Stimulated activated naive B cell treated with anti-CD40 and anti-IgM and Interleukin-4, amounts not matched to agents 10 μg/mL and 1 μg/mL and 100 μg/mL, for 72 hours (primary cell): ENCODE results near the gene UNC5A.

Experiments
- ATAC-seq, 2 donors: fragments of 150-1000 bp; cut with Tn5 transposase; replicated peaks; 2 replicates each; pipeline ENCODE4 v1.10.0; 2021; ENCODE audit warnings: moderate library complexity in 1 of 2
- DNase-seq: peaks from one replicate; pipeline ENCODE4 v3.0.0; 2021
- H3K27ac Mint-ChIP-seq: one replicate; pipeline ENCODE4 v1.8.0; 2022; ENCODE audit warnings: mild to moderate bottlenecking, mixed read lengths
- H3K27me3 Mint-ChIP-seq, 2 donors: one replicate each; pipeline ENCODE4 v1.8.0; 2022; ENCODE audit warnings: mixed read lengths in 2 of 2
- H3K36me3 Mint-ChIP-seq, 2 donors: one replicate each; pipeline ENCODE4 v1.8.0; 2022; ENCODE audit warnings: mixed read lengths in 2 of 2, mild to moderate bottlenecking in 1 of 2
- H3K4me1 Mint-ChIP-seq, 2 donors: one replicate each; pipeline ENCODE4 v1.8.0; 2022; ENCODE audit warnings: mixed read lengths in 2 of 2, mild to moderate bottlenecking in 1 of 2
- H3K4me3 Mint-ChIP-seq, 2 donors: one replicate each; pipeline ENCODE4 v1.8.0; 2022; ENCODE audit warnings: mild to moderate bottlenecking in 2 of 2, mixed read lengths in 2 of 2, moderate library complexity in 1 of 2
- H3K9me3 Mint-ChIP-seq, 2 donors: one replicate each; pipeline ENCODE4 v1.8.0; 2022; ENCODE audit warnings: mixed read lengths in 2 of 2, mild to moderate bottlenecking in 1 of 2

The UNC5A gene

DNA sequence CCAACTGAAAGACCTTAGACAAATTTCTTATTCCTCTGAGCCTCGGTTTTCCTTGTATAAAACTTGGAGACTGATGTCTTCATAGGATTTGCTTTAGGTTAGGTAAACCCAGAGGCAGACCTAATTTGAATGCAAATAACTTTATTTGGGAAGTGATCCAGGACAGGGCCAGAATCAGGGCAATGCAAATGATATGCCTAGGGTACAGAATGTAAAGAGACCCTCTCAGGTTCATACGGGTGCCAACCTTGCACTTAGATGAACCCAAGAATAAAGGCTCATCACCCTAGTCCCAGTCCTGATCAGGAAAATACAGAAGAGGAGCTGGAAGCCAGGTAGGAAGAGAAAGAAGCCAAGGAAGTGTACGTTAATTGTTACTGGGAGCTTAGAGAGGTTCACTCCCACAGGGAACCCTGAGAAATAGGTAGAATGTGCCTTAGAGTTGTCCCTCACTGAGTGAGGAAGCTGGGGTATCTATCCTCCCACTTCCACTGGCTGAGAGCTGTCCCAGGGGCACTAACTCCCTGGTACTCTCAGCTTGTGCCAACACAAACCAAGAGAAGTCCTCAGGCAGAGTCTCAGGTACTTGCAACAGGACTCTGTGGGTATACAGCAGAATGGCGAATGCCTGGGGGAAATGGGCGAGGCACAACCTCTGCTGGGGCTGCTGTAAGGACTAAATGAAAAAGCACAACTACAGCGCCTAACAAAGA, 91.9 kb downstream of the UNC5A start:
- Mint-ChIP-seq H3K4me1 (peaks cover 21 to 40% of the 10 kb centered on the region in 2 donors), H3K27me3 (peaks cover 0 to 8% of the 10 kb centered on the region in 2 donors), H3K36me3 (peaks cover 41 to 48% of the 10 kb centered on the region in 2 donors), H3K4me3 (no peak overlapping the region), H3K27ac (peak overlapping the region; percentile 85), H3K9me3 (peaks cover 0 to 2% of the 10 kb centered on the region in 2 donors)
- ATAC-seq (peak in 1 of 2 donors; percentile 8), DNase-seq (no peak)

DNA sequence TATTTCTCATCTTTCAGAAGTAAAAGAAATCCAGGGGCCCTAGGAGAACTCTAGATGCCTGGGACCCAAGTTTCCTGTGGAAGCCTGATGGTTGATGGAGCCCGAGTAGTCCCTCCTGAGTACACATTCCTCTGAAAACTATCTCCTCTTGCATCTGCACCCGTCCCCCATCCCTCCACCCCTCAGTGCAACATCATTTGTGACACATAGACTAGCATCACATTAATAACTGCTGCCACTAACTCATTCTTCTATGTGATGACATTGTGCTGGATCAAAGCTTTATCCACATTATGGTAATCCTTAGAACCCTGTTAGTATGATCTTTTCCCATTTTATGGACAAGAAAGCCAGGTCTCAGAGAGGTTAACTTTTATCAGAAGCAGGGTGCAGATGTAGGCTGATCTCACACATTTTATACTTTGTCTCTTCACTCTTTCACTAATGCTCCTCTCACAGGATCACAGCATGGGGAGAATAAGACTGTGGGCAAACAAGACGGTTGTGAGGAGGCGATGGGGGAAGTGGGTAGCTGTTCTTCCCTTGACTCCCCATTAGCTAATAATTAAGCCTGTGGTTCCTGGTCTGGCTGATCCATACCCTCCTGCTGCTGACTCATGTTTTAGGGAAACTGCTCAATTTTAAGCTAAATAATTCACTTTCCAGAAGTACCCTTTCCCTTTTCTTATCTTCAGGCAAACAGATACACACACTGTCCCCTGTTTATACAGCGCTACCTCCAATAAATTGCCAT, 92.7 kb downstream of the UNC5A start:
- H3K27me3 Mint-ChIP-seq, result no peaks in the 10 kb centered on the region
- H3K36me3 Mint-ChIP-seq, result peaks cover 46 to 53% of the 10 kb centered on the region in 2 donors

DNA sequence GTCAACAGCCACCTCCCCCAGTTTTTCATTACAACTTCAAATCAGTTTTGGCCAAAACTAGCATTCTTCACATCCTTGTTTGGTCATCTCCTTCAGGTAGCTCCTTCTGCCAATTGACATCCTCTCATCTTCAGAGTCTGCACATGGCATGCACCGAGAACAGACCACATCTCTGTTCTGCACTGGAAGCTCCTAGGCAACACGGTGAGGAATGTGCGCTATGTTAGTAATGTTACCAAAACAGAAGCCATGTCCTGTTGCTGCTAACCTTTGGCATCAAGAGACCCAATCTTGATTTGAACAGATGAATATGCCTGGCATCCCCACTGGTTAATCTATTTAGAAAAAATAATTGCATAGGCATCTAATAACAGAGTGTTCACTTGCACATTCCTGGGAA, 93.9 kb downstream of the UNC5A start:
- H3K27ac Mint-ChIP-seq, result no peak overlapping the region
- no peak overlapping the region for H3K4me3 Mint-ChIP-seq
- no peaks in the 10 kb centered on the region for H3K27me3 Mint-ChIP-seq
- H3K36me3 Mint-ChIP-seq, result peaks cover 52 to 61% of the 10 kb centered on the region in 2 donors
- peaks cover 19 to 34% of the 10 kb centered on the region in 2 donors for H3K4me1 Mint-ChIP-seq
- peaks cover 0 to 2% of the 10 kb centered on the region in 2 donors for H3K9me3 Mint-ChIP-seq
- ATAC-seq (no peak), DNase-seq (no peak)

More for the DNA sequence above, 92.7 kb downstream of the UNC5A start:
- no peak for ATAC-seq
- Mint-ChIP-seq H3K9me3 (peaks cover 0 to 2% of the 10 kb centered on the region in 2 donors), H3K4me1 (peaks cover 21 to 40% of the 10 kb centered on the region in 2 donors), H3K27ac (peak overlapping the region; percentile 22), H3K4me3 (no peak overlapping the region)
- no peak for DNase-seq

DNA sequence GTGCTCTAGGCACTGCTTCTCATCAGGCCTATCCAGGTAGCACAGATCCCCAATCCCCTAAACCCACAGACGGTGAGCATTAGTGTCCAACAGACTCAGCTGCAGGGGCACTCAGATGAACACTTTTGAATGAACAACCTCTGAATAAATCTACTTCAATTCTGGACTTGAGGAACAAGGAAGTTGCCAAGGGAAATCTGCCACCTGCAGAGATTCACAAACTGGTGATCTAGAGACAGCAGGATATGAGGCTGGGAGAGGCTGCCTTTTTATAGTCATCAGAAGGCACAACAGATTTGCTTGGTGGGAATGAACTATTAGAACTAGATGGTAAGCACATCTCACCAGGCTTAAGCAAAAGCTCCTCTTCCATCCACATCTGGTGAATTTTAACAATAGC, 95.8 kb downstream of the UNC5A start:
- Mint-ChIP-seq H3K9me3 (peaks cover 0 to 2% of the 10 kb centered on the region in 2 donors), H3K36me3 (peaks cover 48 to 59% of the 10 kb centered on the region in 2 donors), H3K27me3 (no peaks in the 10 kb centered on the region), H3K27ac (no peak overlapping the region), H3K4me3 (no peak overlapping the region), H3K4me1 (peaks cover 17 to 38% of the 10 kb centered on the region in 2 donors)
- DNase-seq (no peak), ATAC-seq (no peak)

DNA sequence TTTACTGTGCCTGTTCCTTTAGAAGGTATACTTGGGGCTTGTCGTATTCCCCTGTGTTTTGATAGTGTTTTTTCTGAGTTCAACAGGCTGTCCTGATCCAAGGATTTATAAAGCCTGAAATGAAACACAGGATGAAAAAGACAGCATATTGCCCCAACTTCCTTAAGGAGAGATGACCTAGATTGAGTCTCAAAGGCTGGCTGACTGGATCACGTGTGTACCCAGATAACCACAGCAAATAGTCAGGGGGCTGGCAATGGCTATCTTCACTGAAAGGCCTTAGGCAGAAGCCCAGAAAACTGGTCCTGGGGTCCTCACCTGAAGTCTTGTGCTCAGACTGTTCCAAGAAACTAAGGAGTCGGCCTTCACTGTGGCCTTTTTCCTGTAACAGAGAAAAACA, 96.4 kb downstream of the UNC5A start:
- H3K9me3 Mint-ChIP-seq, result peaks cover 0 to under 1% of the 10 kb centered on the region in 2 donors
- peaks cover 46 to 59% of the 10 kb centered on the region in 2 donors for H3K36me3 Mint-ChIP-seq
- ATAC-seq, result no peak
- no peaks in the 10 kb centered on the region for H3K27me3 Mint-ChIP-seq
- DNase-seq, result no peak
- no peak overlapping the region for H3K4me3 Mint-ChIP-seq
- H3K27ac Mint-ChIP-seq, result no peak overlapping the region
- H3K4me1 Mint-ChIP-seq, result peaks cover 13 to 36% of the 10 kb centered on the region in 2 donors

DNA sequence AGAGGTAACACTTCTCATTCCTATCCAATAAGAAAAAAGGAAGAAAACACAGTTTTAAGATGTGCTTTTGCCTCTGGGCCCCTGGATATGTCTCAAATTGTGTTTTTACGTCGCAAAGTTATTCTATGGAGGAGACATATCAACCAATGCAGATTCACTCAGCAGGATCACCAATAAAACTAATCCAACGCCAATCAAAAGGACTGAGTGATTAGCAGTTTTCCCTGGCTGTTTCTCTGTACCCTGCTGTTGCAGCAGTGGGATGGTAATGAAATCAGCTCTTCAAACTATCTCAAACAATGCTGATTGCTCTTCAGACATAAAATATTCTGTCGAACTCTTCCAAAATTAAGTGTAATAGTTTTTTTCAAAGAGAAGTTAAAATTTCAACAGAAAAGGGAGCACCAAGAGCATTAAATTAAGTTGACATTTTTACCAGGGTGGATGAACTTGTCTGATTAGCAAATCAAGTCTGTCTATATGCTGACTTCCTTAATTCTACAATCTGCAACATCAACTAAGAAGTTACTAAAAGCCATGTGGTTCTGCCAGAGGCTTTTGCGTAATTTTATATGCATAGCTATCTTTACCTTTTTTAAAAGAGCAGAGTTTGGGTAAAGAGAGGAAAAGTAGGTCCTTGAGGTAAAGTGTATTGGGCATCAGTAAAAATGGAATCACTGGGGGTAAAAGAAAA, 98.5 kb downstream of the UNC5A start:
- Mint-ChIP-seq H3K36me3 (peaks cover 42 to 60% of the 10 kb centered on the region in 2 donors), H3K4me3 (no peak overlapping the region), H3K4me1 (peaks cover 5 to 20% of the 10 kb centered on the region in 2 donors), H3K9me3 (no peaks in the 10 kb centered on the region), H3K27me3 (no peaks in the 10 kb centered on the region), H3K27ac (no peak overlapping the region)
- ATAC-seq, result no peak
- DNase-seq, result no peak

DNA sequence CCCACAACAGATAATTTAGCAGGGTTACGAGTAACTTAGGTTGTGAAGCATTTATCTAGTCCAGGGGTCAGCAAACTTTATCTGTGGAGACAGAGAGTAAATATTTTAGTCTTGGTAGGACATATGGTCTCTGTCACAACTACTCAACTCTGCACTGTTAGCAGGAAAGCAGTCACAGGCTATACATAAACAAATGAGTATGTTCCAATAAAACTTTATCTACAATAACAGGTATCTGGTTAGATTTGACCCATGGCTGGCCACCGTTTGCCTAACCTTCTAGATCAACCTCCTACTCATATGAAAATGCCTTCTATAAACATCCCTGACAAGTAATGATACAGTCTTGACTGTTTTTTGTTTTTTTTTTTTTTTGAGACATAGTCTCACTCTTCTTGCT, 101.8 kb downstream of the UNC5A start:
- H3K36me3 Mint-ChIP-seq, result peaks cover 38 to 47% of the 10 kb centered on the region in 2 donors
- DNase-seq (no peak), ATAC-seq (no peak)
- H3K4me3 Mint-ChIP-seq, result no peak overlapping the region
- peaks cover 7 to 29% of the 10 kb centered on the region in 2 donors for H3K4me1 Mint-ChIP-seq
- no peaks in the 10 kb centered on the region for H3K9me3 Mint-ChIP-seq
- no peaks in the 10 kb centered on the region for H3K27me3 Mint-ChIP-seq
- no peak overlapping the region for H3K27ac Mint-ChIP-seq

DNA sequence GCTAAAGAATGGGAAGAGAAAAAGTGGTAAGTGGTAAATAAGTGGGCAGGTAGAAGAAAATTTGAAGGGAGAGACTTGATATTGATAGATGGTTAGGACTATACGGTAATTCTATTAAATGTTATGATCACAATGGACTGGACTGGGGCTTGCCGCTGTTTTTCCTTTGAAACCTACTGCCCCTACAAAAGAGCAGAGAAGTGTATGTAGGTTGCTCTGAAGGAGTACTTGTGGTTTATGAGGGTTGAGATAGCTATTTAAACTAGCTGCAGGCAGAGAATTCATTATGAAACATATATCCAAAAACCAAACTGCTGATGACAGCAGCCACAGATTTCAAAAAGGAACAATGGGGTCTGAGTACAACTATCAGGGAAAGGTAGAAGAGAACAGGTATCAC, 105.5 kb downstream of the UNC5A start:
- Mint-ChIP-seq H3K4me1 (peaks cover 2 to 17% of the 10 kb centered on the region in 2 donors), H3K36me3 (peaks cover 36 to 45% of the 10 kb centered on the region in 2 donors), H3K9me3 (no peaks in the 10 kb centered on the region), H3K4me3 (no peak overlapping the region), H3K27ac (no peak overlapping the region), H3K27me3 (no peaks in the 10 kb centered on the region)
- no peak for DNase-seq
- no peak for ATAC-seq

DNA sequence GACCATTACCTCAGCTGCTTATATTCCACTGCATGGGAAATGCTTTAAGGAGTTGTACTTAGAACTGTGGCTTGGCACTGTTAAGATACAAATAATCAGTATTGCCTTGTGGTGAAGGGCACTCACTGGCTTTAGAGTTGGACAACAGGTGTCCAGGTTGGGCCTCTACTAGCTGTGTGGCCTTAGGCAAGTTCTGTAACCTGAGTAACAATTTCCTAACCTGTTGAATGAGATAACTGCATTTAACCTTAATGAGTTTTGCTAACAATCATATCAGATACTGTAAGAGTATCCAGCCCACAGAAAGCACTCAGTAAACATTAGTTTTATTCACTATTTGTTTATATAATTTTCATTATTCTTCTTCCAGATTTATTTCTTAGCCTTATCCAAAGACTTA, 106.0 kb downstream of the UNC5A start:
- Mint-ChIP-seq H3K27me3 (no peaks in the 10 kb centered on the region), H3K9me3 (no peaks in the 10 kb centered on the region), H3K36me3 (peaks cover 37 to 47% of the 10 kb centered on the region in 2 donors), H3K27ac (no peak overlapping the region), H3K4me3 (no peak overlapping the region), H3K4me1 (peaks cover 2 to 14% of the 10 kb centered on the region in 2 donors)
- ATAC-seq, result no peak
- no peak for DNase-seq

DNA sequence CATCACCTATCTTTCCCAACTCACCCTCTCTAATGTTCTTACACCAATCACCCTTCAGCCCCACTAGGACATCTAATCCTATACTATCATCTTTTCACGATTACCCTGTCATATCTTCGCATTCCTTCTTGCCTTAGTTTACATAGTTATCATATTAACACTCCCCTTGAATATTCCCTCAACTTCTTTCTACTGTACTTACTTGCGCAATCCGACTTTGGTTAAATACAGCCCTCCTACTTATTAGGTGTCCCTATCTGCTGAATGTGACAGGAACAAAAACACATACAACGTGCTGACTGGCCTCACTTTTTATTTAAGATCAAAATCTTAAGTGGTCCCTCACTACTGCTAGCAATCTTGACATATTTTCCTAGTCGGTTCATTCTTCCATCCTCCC, 108.3 kb downstream of the UNC5A start:
- DNase-seq, result no peak
- H3K4me3 Mint-ChIP-seq, result no peak overlapping the region
- no peak for ATAC-seq
- H3K4me1 Mint-ChIP-seq, result peaks cover 2 to 9% of the 10 kb centered on the region in 2 donors
- H3K36me3 Mint-ChIP-seq, result peaks cover 41 to 47% of the 10 kb centered on the region in 2 donors
- no peaks in the 10 kb centered on the region for H3K9me3 Mint-ChIP-seq
- H3K27me3 Mint-ChIP-seq, result no peaks in the 10 kb centered on the region
- H3K27ac Mint-ChIP-seq, result no peak overlapping the region

DNA sequence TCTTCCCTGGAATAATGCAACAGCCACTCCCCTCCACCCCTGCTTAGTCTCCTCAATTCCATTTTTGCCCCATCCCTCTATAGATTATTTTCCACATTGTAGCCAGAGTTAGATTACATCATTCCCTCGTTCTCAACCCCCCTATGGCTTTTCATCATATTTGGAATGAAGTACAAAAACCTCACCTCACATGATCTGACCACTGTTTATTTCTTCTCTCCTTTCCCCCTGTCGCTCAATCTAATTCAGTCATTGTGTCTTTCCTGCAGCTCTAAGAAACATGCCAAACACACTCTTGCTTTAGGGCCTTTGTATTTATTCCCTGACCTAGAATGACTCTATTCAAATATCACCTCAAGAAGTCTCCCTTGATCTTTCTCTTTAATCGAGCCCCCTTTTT, 111.4 kb downstream of the UNC5A start:
- Mint-ChIP-seq H3K36me3 (peaks cover 32 to 48% of the 10 kb centered on the region in 2 donors), H3K4me1 (no peaks in the 10 kb centered on the region), H3K27ac (peak overlapping the region; percentile 25), H3K4me3 (no peak overlapping the region), H3K27me3 (no peaks in the 10 kb centered on the region), H3K9me3 (no peaks in the 10 kb centered on the region)
- DNase-seq (no peak), ATAC-seq (no peak)

DNA sequence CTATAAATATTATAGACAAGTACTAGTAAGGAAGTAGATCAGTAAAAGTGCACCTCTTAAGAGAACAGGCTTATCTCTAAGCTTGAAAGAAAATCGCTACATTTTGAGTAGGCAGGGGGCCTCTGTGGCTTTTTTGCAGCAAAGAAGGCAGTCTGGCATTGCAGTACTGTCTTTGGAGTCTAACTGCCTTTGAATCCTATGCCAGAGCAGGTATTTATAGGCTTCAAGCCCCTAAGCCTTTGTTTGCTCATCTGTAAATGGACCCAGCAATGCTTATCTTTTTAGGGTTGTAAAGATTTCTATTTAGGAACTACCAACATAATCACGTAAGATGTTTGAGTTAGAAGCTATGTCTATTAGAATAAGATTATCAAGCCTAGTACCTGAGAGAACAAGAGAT, 112.5 kb downstream of the UNC5A start:
- DNase-seq (no peak), ATAC-seq (no peak)
- H3K27ac Mint-ChIP-seq, result no peak overlapping the region
- H3K27me3 Mint-ChIP-seq, result no peaks in the 10 kb centered on the region
- H3K36me3 Mint-ChIP-seq, result peaks cover 34 to 48% of the 10 kb centered on the region in 2 donors
- H3K9me3 Mint-ChIP-seq, result no peaks in the 10 kb centered on the region
- no peaks in the 10 kb centered on the region for H3K4me1 Mint-ChIP-seq
- H3K4me3 Mint-ChIP-seq, result no peak overlapping the region

DNA sequence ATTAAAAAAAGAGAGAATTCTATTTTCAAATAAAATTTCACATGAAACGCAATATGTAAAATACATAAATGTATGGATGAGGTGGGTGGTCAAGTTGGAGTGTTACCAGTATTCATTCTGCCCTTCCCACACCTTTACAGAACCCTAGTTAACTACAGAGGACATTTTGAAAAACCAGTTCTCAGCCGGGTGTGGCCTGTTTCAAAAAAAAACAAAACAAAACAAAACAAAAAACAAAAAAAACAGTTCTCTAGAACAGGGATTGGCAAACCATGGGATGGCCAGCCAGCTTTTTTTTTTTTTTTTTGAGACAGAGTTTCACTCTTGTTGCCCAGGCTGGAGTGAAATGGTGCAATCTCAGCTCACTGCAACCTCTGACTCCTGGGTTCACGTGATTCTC, 117.2 kb downstream of the UNC5A start:
- no peak overlapping the region for H3K27ac Mint-ChIP-seq
- H3K4me1 Mint-ChIP-seq, result peaks cover 5 to 18% of the 10 kb centered on the region in 2 donors
- ATAC-seq, result no peak
- DNase-seq, result no peak
- H3K36me3 Mint-ChIP-seq, result peaks cover 23 to 39% of the 10 kb centered on the region in 2 donors
- no peaks in the 10 kb centered on the region for H3K9me3 Mint-ChIP-seq
- H3K27me3 Mint-ChIP-seq, result no peaks in the 10 kb centered on the region
- H3K4me3 Mint-ChIP-seq, result no peak overlapping the region

DNA sequence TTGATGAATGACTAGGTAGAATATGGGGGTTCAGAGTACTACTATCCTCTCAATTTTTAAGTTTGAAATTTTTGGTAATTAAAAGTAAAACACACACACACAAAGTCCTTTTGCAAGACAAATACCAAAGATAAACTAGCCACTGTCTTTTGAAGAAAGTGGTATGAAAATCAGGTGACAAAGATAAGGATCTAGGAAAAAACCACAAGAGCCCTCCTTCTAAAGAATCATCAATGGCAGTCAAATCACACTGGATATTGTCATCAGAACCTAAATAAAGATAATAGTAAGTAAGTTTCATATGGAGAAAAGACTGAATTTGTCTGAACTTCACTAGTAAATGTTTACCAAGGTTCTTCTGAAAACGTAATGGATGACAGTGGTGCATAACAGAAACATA, 119.3 kb downstream of the UNC5A start:
- Mint-ChIP-seq H3K9me3 (no peaks in the 10 kb centered on the region), H3K27ac (no peak overlapping the region), H3K4me3 (no peak overlapping the region), H3K4me1 (peaks cover 5 to 18% of the 10 kb centered on the region in 2 donors), H3K36me3 (peaks cover 24 to 36% of the 10 kb centered on the region in 2 donors), H3K27me3 (no peaks in the 10 kb centered on the region)
- ATAC-seq (no peak), DNase-seq (no peak)
